ENCODE data around the gene DYNLT5. TPM values are rescaled to one million over a fixed set of nuclear protein-coding genes. Genes with fewer than 3 reads are reported as not detected.
"Not testable (repeated sequence)": the region's sequence is repeated elsewhere in the genome, so short reads cannot be mapped to it uniquely, and the experiment has no call there.

Gene DYNLT5
- polyA plus RNA-seq, 4 donors, result 0.39 to 1.3 TPM; not detected in 2

DNA sequence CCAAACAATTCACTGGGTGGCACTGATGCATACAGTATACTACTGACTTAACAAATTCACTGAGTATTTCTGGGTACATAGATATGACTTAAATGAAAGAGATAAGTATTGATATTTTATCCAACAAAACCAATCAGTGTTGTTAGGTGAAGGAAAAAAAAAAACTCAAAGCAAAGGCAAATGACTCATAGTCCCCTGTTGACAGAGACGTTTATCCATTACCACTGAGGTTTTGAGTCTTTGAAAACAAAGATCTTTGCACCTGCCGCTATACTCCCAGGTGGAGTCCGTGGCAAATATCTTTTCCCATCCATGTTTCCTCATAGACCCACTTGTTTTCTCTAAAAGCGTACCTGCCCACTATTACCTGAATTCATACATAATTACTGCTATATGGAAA, 18.4 kb downstream of the DYNLT5 start:
- no peaks in the 10 kb centered on the region for H3K4me1 ChIP-seq (ENCODE audit: control insufficient read depth in 3 of 3, insufficient read depth in 2 of 3, low read depth in 1 of 3, low read length in 2 of 3)
- 37 to 71% (median 63%) methylated on average over 4 of the region's 4 CpGs for WGBS, 3 donors
- FAIRE-seq, result no peak
- H3K27me3 ChIP-seq (ENCODE audit: control insufficient read depth in 3 of 3, insufficient read depth in 3 of 3, low read length in 3 of 3), result no peaks in the 10 kb centered on the region
- no peak overlapping the region for H3K27ac ChIP-seq (ENCODE audit: low read depth in 1 of 3, low read length in 2 of 3)
- no peaks in the 10 kb centered on the region for H3K9me3 ChIP-seq (ENCODE audit: control insufficient read depth in 2 of 2, insufficient read depth in 1 of 2, low read depth in 1 of 2, low read length in 1 of 2)
- DNase-seq, result no peak
- no peak overlapping the region for H3K4me3 ChIP-seq (ENCODE audit: low read depth in 1 of 3, low read length in 3 of 3)
- no peaks in the 10 kb centered on the region for H3K36me3 ChIP-seq (ENCODE audit: control insufficient read depth in 3 of 3, insufficient read depth in 2 of 3, low read depth in 1 of 3, low read length in 3 of 3)

DNA sequence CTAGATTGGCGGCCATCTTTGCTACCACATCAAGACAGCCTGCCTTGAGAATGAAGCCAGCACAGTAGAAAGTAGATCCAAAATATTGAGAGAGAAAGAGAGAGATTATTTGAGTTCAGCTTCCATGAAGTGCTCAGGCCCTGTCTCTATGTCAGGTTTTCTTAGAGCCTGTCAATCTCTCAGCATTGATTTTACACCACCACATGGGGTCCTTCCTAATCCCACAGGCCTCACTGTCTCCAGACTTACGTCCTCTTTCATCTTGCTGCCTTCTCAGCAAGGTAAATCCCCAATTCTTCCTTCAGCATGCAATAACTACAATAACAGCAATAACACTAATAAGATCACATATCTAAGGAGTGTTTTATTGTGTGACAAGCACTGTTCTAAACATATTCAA, 21.0 kb downstream of the DYNLT5 start:
- H3K27ac ChIP-seq (ENCODE audit: low read depth in 1 of 3, low read length in 2 of 3), result no peak overlapping the region
- H3K9me3 ChIP-seq (ENCODE audit: control insufficient read depth in 2 of 2, insufficient read depth in 1 of 2, low read depth in 1 of 2, low read length in 1 of 2), result no peaks in the 10 kb centered on the region
- DNase-seq, result no peak
- H3K4me3 ChIP-seq (ENCODE audit: low read depth in 1 of 3, low read length in 3 of 3), result no peak overlapping the region
- no peaks in the 10 kb centered on the region for H3K27me3 ChIP-seq (ENCODE audit: control insufficient read depth in 3 of 3, insufficient read depth in 3 of 3, low read length in 3 of 3)
- FAIRE-seq, result no peak
- H3K4me1 ChIP-seq (ENCODE audit: control insufficient read depth in 3 of 3, insufficient read depth in 2 of 3, low read depth in 1 of 3, low read length in 2 of 3), result no peaks in the 10 kb centered on the region
- no peaks in the 10 kb centered on the region for H3K36me3 ChIP-seq (ENCODE audit: control insufficient read depth in 3 of 3, insufficient read depth in 2 of 3, low read depth in 1 of 3, low read length in 3 of 3)
- WGBS, 3 donors, result 94 to 98% (median 96%) methylated on average over 2 of the region's 2 CpGs

DNA sequence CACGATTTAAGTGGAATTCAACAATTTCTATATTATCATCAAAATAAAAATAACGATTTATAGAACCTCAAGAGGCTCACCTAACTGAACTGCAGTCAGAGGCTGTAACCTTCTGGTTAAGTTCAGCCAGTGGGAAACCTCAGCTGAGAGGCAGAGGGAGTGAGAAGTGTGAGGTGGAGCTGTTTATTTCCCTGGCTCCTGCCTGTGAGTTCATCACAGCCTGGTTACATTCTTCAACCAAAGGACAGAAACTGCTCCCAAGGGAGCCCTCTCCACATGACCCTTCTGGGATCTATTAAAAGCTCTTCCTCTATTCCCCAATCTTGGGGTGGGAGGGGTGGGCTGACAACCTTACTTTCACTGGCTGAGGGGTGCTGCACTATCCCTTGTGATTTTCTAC, 22.2 kb downstream of the DYNLT5 start:
- FAIRE-seq, result no peak
- H3K4me3 ChIP-seq (ENCODE audit: low read depth in 1 of 3, low read length in 3 of 3), result no peak overlapping the region
- no peaks in the 10 kb centered on the region for H3K27me3 ChIP-seq (ENCODE audit: control insufficient read depth in 3 of 3, insufficient read depth in 3 of 3, low read length in 3 of 3)
- H3K27ac ChIP-seq (ENCODE audit: low read depth in 1 of 3, low read length in 2 of 3), result no peak overlapping the region
- H3K9me3 ChIP-seq (ENCODE audit: control insufficient read depth in 2 of 2, insufficient read depth in 1 of 2, low read depth in 1 of 2, low read length in 1 of 2), result no peaks in the 10 kb centered on the region
- no peaks in the 10 kb centered on the region for H3K4me1 ChIP-seq (ENCODE audit: control insufficient read depth in 3 of 3, insufficient read depth in 2 of 3, low read depth in 1 of 3, low read length in 2 of 3)
- 50 to 72% (median 59%) methylated on average over 2 of the region's 2 CpGs for WGBS, 3 donors
- H3K36me3 ChIP-seq (ENCODE audit: control insufficient read depth in 3 of 3, insufficient read depth in 2 of 3, low read depth in 1 of 3, low read length in 3 of 3), result no peaks in the 10 kb centered on the region
- DNase-seq, result no peak

DNA sequence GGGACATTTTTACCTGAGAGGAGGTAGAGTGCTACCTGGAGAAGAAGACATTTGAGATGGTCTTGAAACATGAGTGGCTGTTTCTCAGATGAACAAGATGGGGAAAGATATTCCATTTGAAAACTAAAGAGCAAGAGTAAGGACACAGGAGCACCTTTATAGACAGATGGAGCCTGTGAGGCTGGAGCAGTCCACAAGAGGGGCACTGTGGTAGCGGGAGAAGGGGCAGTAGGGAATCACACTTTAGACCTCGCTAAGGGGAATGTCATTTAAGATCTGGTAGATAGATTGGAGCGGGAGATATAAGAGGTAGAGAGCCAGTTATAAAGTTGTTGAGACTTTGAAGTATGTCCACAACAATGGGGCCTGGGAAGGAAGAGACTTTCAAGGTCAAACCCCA, 23.4 kb downstream of the DYNLT5 start:
- no peak overlapping the region for H3K4me3 ChIP-seq (ENCODE audit: low read depth in 1 of 3, low read length in 3 of 3)
- no peak for DNase-seq
- WGBS, 3 donors, result 82 to 87% (median 87%) methylated on average over 3 of the region's 3 CpGs
- no peaks in the 10 kb centered on the region for H3K36me3 ChIP-seq (ENCODE audit: control insufficient read depth in 3 of 3, insufficient read depth in 2 of 3, low read depth in 1 of 3, low read length in 3 of 3)
- no peak overlapping the region for H3K27ac ChIP-seq (ENCODE audit: low read depth in 1 of 3, low read length in 2 of 3)
- no peak for FAIRE-seq
- no peaks in the 10 kb centered on the region for H3K4me1 ChIP-seq (ENCODE audit: control insufficient read depth in 3 of 3, insufficient read depth in 2 of 3, low read depth in 1 of 3, low read length in 2 of 3)
- H3K9me3 ChIP-seq (ENCODE audit: control insufficient read depth in 2 of 2, insufficient read depth in 1 of 2, low read depth in 1 of 2, low read length in 1 of 2), result peaks cover 0 to 3% of the 10 kb centered on the region in 2 donors
- no peaks in the 10 kb centered on the region for H3K27me3 ChIP-seq (ENCODE audit: control insufficient read depth in 3 of 3, insufficient read depth in 3 of 3, low read length in 3 of 3)

DNA sequence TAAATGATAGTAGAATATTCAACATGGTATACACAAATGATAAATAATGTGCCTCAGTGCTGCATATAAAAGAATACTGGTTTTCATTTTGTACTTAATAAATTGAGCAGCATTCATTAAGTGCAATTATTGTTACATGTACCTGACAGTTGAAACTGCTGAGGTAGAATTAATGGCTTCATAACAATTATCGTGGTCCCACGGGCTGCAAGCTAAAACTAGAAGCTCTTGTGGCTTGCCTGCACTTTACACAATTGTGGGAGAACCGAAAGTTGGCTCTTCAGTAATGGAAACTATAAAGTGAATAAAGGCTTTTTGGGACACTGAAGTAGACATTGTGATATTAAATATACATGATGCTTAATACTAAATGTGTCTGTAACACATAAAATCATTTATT, 25.6 kb downstream of the DYNLT5 start:
- H3K4me1 ChIP-seq (ENCODE audit: control insufficient read depth in 3 of 3, insufficient read depth in 2 of 3, low read depth in 1 of 3, low read length in 2 of 3), result no peaks in the 10 kb centered on the region
- DNase-seq, result no peak
- no peak overlapping the region for H3K27ac ChIP-seq (ENCODE audit: low read depth in 1 of 3, low read length in 2 of 3)
- H3K4me3 ChIP-seq (ENCODE audit: low read depth in 1 of 3, low read length in 3 of 3), result no peak overlapping the region
- no peak for FAIRE-seq
- H3K36me3 ChIP-seq (ENCODE audit: control insufficient read depth in 3 of 3, insufficient read depth in 2 of 3, low read depth in 1 of 3, low read length in 3 of 3), result no peaks in the 10 kb centered on the region
- H3K27me3 ChIP-seq (ENCODE audit: control insufficient read depth in 3 of 3, insufficient read depth in 3 of 3, low read length in 3 of 3), result no peaks in the 10 kb centered on the region
- H3K9me3 ChIP-seq (ENCODE audit: control insufficient read depth in 2 of 2, insufficient read depth in 1 of 2, low read depth in 1 of 2, low read length in 1 of 2), result peaks cover 0 to 3% of the 10 kb centered on the region in 2 donors
- 63 to 72% (median 69%) methylated on average over 3 of the region's 3 CpGs for WGBS, 3 donors

DNA sequence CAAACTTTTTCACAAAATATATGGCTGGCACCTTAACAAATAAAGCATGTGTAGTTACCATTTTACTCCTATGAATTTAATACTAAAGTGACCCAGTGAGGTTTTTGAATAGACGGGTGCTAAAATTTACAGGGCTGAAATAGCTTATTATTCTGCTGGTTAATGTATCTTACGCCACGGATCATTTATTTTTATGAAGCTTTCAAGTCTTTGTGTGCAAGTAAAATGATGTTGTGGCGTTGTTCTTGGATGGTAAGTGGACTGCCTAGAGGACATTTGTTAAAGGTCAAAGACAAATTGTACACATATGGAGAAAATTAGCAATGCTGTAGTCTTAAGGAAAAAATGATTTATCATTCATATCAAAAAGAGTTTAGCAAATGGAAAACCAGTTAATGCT, 26.0 kb downstream of the DYNLT5 start:
- H3K9me3 ChIP-seq (ENCODE audit: control insufficient read depth in 2 of 2, insufficient read depth in 1 of 2, low read depth in 1 of 2, low read length in 1 of 2), result peaks cover 0 to 3% of the 10 kb centered on the region in 2 donors
- no peak overlapping the region for H3K4me3 ChIP-seq (ENCODE audit: low read depth in 1 of 3, low read length in 3 of 3)
- H3K27ac ChIP-seq (ENCODE audit: low read depth in 1 of 3, low read length in 2 of 3), result no peak overlapping the region
- WGBS, 3 donors, result 75 to 86% (median 81%) methylated on average over 4 of the region's 4 CpGs
- DNase-seq, result no peak
- no peaks in the 10 kb centered on the region for H3K4me1 ChIP-seq (ENCODE audit: control insufficient read depth in 3 of 3, insufficient read depth in 2 of 3, low read depth in 1 of 3, low read length in 2 of 3)
- H3K27me3 ChIP-seq (ENCODE audit: control insufficient read depth in 3 of 3, insufficient read depth in 3 of 3, low read length in 3 of 3), result no peaks in the 10 kb centered on the region
- H3K36me3 ChIP-seq (ENCODE audit: control insufficient read depth in 3 of 3, insufficient read depth in 2 of 3, low read depth in 1 of 3, low read length in 3 of 3), result no peaks in the 10 kb centered on the region
- FAIRE-seq, result no peak

DNA sequence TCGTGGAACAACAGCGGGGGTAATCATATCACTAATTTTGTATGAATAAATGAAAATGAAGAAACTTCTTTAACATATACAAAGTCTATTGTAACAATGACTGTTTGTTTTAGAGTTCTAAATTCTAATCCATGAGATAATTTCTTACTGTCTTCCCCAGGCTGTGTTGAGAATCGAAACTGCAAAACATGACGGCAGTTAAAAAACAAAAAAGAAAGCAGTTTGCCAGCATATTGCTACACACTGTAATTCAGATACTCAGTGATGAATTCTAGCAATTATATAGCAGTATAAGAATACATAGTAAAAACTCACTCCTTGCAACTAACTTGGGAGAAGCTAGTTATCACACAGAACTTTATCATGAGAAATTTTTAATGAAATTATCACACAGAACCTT, 26.7 kb downstream of the DYNLT5 start:
- no peak overlapping the region for H3K27ac ChIP-seq (ENCODE audit: low read depth in 1 of 3, low read length in 2 of 3)
- no peaks in the 10 kb centered on the region for H3K27me3 ChIP-seq (ENCODE audit: control insufficient read depth in 3 of 3, insufficient read depth in 3 of 3, low read length in 3 of 3)
- no peaks in the 10 kb centered on the region for H3K36me3 ChIP-seq (ENCODE audit: control insufficient read depth in 3 of 3, insufficient read depth in 2 of 3, low read depth in 1 of 3, low read length in 3 of 3)
- FAIRE-seq (no peak), DNase-seq (no peak)
- H3K4me1 ChIP-seq (ENCODE audit: control insufficient read depth in 3 of 3, insufficient read depth in 2 of 3, low read depth in 1 of 3, low read length in 2 of 3), result no peaks in the 10 kb centered on the region
- 68 to 76% (median 74%) methylated on average over 4 of the region's 4 CpGs for WGBS, 3 donors
- H3K9me3 ChIP-seq (ENCODE audit: control insufficient read depth in 2 of 2, insufficient read depth in 1 of 2, low read depth in 1 of 2, low read length in 1 of 2), result peaks cover 0 to 3% of the 10 kb centered on the region in 2 donors
- no peak overlapping the region for H3K4me3 ChIP-seq (ENCODE audit: low read depth in 1 of 3, low read length in 3 of 3)

DNA sequence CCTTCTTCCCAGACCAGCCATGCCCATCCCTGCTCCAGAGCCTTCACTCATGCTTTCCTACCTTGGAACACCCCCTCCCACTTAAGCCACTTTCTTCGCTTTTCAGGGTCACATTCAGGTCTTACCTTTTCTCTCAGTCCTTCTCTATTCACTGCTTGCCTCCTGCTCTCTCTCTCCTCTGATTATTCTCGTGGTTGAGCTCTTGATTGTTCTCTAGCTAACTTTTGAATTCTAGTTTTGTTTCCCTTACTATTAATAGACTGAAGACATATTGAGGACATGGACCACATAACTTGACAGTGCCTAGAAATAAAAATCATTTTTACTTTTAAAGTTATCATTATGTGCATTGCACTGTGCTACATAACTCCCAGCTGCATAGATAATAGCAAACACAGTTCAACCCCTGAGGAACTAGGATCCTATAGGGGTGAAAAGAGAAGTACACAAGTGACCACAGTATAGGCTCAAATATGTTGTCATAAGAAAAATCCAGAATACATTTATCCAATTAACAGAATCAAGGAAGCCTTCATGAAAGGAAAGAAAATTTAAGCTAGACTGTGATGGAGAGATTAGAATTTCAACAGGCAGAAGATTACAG, 27.3 kb downstream of the DYNLT5 start:
- Histone ChIP-seq H3K27ac (ENCODE audit: low read depth in 1 of 3, low read length in 2 of 3) (no peak overlapping the region), H3K27me3 (ENCODE audit: control insufficient read depth in 3 of 3, insufficient read depth in 3 of 3, low read length in 3 of 3) (no peaks in the 10 kb centered on the region), H3K9me3 (ENCODE audit: control insufficient read depth in 2 of 2, insufficient read depth in 1 of 2, low read depth in 1 of 2, low read length in 1 of 2) (peaks cover 0 to 3% of the 10 kb centered on the region in 2 donors), H3K36me3 (ENCODE audit: control insufficient read depth in 3 of 3, insufficient read depth in 2 of 3, low read depth in 1 of 3, low read length in 3 of 3) (no peaks in the 10 kb centered on the region), H3K4me1 (ENCODE audit: control insufficient read depth in 3 of 3, insufficient read depth in 2 of 3, low read depth in 1 of 3, low read length in 2 of 3) (no peaks in the 10 kb centered on the region), H3K4me3 (ENCODE audit: low read depth in 1 of 3, low read length in 3 of 3) (no peak overlapping the region)
- FAIRE-seq, result no peak
- no peak for DNase-seq
- WGBS, 3 donors, result 63 to 89% (median 73%) methylated on average over 2 of the region's 2 CpGs

DNA sequence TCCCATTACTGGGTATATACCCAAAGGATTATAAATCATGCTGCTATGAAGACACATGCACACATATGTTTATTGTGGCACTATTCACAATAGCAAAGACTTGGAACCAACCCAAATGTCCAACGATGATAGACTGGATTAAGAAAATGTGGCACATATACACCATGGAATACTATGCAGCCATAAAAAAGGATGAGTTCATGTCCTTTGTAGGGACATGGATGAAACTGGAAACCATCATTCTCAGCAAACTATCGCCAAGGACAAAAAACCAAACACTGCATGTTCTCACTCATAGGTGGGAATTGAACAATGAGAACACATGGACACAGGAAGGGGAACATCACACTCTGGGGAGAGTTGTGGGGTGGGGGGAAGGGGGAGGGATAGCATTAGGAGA, 33.5 kb downstream of the DYNLT5 start:
- not testable (repeated sequence) for H3K36me3 ChIP-seq (ENCODE audit: control insufficient read depth in 3 of 3, insufficient read depth in 2 of 3, low read depth in 1 of 3, low read length in 3 of 3); DNase-seq; H3K27ac ChIP-seq (ENCODE audit: low read depth in 1 of 3, low read length in 2 of 3); FAIRE-seq; H3K4me3 ChIP-seq (ENCODE audit: low read depth in 1 of 3, low read length in 3 of 3); H3K27me3 ChIP-seq (ENCODE audit: control insufficient read depth in 3 of 3, insufficient read depth in 3 of 3, low read length in 3 of 3); H3K9me3 ChIP-seq (ENCODE audit: control insufficient read depth in 2 of 2, insufficient read depth in 1 of 2, low read depth in 1 of 2, low read length in 1 of 2); H3K4me1 ChIP-seq (ENCODE audit: control insufficient read depth in 3 of 3, insufficient read depth in 2 of 3, low read depth in 1 of 3, low read length in 2 of 3)
- WGBS, 3 donors, result 40% methylated on average over 1 of the region's 2 CpGs; no CpG with 5 or more reads in 2 of the 3 donors
